ENCODE results near the gene PARP14. TPM values are rescaled to one million over a fixed set of nuclear protein-coding genes. Genes with fewer than 3 reads are reported as not detected.

Gene PARP14
- total RNA-seq, 1 experiment from 2014 or later: 17.4 TPM

DNA sequence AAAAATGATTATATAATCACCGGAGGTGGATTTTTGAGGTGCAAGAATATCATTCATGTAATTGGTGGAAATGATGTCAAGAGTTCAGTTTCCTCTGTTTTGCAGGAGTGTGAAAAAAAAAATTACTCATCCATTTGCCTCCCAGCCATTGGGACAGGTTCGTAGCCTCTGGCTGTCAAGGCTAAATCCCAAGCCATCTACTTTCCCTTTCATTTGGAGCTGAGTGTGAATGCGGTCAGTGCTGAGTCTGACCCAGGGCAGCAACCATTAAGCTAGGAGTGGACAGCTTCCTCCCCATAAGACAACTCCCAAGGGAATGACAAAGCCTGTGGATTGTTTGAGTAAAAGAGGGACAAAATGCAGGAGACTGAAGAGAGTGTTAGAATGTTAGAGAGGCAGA is 33.6 kb downstream of the PARP14 start:
- Histone ChIP-seq H3K4me1 (ENCODE audit: insufficient read depth, low read length) (no peaks in the 10 kb centered on the region), H3K27me3 (ENCODE audit: insufficient read depth, low read length) (no peaks in the 10 kb centered on the region), H3K23me2 (ENCODE audit: insufficient read length, low read depth, low read length, poor library complexity, severe bottlenecking) (no peaks in the 10 kb centered on the region), H3K9me3 (ENCODE audit: control insufficient read depth, low read depth, low read length) (no peaks in the 10 kb centered on the region), H3K79me2 (ENCODE audit: insufficient read depth, low read length) (no peaks in the 10 kb centered on the region), H2BK12ac (ENCODE audit: insufficient read length, low read depth, low read length) (no peak overlapping the region), H4K20me1 (ENCODE audit: control insufficient read depth, insufficient read depth, insufficient read length) (no peaks in the 10 kb centered on the region), H3T11ph (ENCODE audit: low read length) (no peak overlapping the region), H3K18ac (ENCODE audit: insufficient read length, low read depth, low read length) (no peak overlapping the region), H2BK120ac (ENCODE audit: low read depth, low read length, poor library complexity, severe bottlenecking) (no peak overlapping the region), H2BK5ac (ENCODE audit: insufficient read length, low read length) (no peak overlapping the region), H4K91ac (ENCODE audit: insufficient read length, low read depth, low read length) (no peak overlapping the region), H3K27ac (ENCODE audit: insufficient read length, low read depth, low read length) (no peak overlapping the region), H2AFZ (ENCODE audit: low read length) (no peak overlapping the region), H2BK15ac (ENCODE audit: low read depth, low read length) (no peak overlapping the region), H3K56ac (ENCODE audit: insufficient read length, low read depth, low read length) (no peak overlapping the region), H3K9ac (ENCODE audit: extremely low read depth, insufficient read length, low read length) (no peak overlapping the region), H4K5ac (ENCODE audit: insufficient read length, low read depth, low read length) (no peak overlapping the region), H3K23ac (ENCODE audit: insufficient read length, low read depth, low read length) (no peak overlapping the region), H3K79me1 (ENCODE audit: insufficient read depth, low read depth, low read length, poor library complexity, severe bottlenecking) (no peaks in the 10 kb centered on the region), H2BK20ac (ENCODE audit: low read depth, low read length, poor library complexity, severe bottlenecking) (no peak overlapping the region), H3K4ac (ENCODE audit: low read depth, low read length) (no peak overlapping the region), H2AK5ac (ENCODE audit: insufficient read length, low read length) (no peak overlapping the region), H3K14ac (ENCODE audit: insufficient read depth, low read length) (no peak overlapping the region), H3K4me2 (ENCODE audit: insufficient read depth, insufficient read length, low read length) (no peak overlapping the region), H4K8ac (replicated peaks; ENCODE audit: insufficient read length, low read depth, low read length) (no peak overlapping the region)
- Mint-ChIP-seq H3K4me3 (no peak overlapping the region), H3K9me3 (no peaks in the 10 kb centered on the region), H3K36me3 (ENCODE audit: insufficient read depth in 1 of 3, low read depth in 3 of 3) (peaks cover 2 to 20% (median 12%) of the 10 kb centered on the region in 3 experiments; a peak in 5 of 7 replicates), H3K27me3 (ENCODE audit: low read depth) (no peaks in the 10 kb centered on the region), H3K4me1 (no peaks in the 10 kb centered on the region), H3K27ac (no peak overlapping the region)
- no peak for DNase-seq
- TF ChIP-seq, protein P1, sequence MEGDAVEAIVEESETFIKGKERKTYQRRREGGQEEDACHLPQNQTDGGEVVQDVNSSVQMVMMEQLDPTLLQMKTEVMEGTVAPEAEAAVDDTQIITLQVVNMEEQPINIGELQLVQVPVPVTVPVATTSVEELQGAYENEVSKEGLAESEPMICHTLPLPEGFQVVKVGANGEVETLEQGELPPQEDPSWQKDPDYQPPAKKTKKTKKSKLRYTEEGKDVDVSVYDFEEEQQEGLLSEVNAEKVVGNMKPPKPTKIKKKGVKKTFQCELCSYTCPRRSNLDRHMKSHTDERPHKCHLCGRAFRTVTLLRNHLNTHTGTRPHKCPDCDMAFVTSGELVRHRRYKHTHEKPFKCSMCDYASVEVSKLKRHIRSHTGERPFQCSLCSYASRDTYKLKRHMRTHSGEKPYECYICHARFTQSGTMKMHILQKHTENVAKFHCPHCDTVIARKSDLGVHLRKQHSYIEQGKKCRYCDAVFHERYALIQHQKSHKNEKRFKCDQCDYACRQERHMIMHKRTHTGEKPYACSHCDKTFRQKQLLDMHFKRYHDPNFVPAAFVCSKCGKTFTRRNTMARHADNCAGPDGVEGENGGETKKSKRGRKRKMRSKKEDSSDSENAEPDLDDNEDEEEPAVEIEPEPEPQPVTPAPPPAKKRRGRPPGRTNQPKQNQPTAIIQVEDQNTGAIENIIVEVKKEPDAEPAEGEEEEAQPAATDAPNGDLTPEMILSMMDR (conservative IDR thresholded peaks at IDR 0.05): no peak
- no CpG with 5 or more reads among the region's 3 CpGs for whole genome bisulfite sequencing (ENCODE audit: extremely low coverage, insufficient read length, low lambda C conversion rate)
